ENCODE data around the gene STK39.

Gene STK39

DNA sequence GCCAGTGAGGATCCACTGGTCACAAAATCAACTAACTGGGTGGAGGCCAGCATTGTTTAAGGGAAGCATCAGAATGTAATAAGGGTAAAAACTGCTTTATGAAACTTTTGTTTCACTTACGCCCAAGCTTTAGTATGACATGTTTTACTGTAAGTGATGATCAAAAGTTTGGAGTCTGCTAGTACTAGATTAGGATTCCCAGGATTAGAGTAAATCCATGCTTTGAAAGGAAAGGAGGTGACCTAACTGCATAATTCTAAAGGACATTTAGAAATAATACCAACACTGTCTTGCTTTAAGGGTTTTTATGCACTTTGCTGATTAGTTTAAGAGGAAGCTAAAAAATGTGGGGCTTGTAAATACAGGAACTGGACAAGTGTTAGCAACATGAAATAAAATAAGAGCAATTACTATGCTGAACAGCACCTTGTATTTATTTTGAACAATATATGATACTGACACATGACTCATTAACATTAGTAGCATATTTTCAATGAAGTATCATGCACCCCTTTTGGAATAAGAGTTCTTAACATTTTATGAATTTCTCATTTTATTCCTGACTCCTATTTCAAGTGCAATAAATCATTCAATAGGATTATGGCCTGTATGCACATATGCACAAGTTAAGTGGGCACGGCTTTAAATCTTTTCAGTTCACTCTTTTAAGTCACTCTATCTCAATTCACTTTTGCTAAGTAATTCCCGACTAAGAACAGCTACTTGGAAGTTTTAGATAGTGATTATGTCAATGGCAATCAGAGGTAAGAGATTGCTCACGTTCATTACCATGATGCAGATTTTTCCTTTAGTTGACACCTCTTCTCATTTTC is 62.5 kb downstream of the STK39 start:
- DNase-seq (ENCODE audit: low read depth in 2 of 2): no peak

DNA sequence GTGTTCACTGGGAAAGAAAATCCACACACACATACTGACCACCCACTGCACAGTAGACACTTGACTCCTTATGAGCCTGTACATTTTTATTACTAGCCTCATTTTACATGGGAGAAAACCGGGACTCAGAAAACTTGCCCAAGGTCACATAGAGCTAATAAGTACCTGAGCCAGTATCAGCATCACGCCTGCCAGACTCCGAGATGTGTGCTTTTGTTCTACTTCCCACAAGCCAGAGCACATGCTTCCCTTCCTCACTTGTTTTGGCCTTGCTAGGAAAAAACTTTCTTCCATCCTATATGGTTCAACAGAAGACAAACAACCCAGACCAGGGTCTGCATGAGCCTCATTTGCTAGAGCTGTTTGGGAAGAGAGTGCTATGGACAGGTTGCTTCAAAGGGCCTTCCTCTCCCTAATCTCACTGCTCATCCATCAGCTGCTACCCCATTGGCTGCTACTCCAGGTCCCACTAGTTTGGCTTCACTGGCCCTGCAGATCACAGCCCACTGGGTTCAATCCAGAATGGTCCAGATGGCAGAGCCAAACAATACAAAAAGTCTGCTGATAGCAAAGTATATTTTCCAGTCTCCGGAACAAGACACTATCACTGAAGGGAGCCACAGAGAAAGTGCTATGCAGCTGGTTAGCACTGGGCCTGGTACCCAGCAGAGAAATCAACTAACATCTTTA is 63.9 kb downstream of the STK39 start:
- DNase-seq (ENCODE audit: low read depth in 2 of 2): no peak

DNA sequence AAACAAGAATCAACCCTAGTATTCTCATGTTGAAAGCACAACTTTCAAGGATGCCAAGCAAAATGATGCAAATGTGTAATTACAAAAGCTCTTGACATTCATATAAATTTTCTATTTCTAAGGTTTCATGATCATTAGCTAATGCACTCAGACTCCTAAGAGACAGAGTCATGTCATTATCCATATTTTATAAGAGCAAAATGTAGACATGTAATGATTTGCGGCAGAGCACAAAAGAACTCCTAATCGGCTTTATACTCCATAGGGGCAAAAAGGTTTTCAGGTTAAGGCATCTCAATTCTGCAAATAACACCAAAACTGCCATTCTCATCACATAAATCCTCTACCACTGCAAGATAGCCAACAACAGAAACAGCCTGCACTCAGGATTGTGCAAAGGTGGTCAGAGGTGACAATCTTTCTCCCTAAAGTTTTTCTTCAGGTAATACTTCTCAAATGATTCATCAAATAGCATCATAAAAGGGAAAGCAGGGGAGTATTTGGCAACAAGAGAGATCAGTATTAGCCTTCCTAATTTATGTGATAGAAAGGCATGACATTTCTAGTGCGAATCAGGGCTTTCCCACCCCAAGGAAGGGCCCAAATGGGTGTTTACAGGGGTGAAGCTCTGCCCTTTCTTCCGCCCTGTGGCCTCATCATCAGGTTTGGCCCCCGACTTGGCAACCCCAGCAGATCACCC is 64.7 kb downstream of the STK39 start:
- DNase-seq (ENCODE audit: low read depth in 2 of 2): no peak

DNA sequence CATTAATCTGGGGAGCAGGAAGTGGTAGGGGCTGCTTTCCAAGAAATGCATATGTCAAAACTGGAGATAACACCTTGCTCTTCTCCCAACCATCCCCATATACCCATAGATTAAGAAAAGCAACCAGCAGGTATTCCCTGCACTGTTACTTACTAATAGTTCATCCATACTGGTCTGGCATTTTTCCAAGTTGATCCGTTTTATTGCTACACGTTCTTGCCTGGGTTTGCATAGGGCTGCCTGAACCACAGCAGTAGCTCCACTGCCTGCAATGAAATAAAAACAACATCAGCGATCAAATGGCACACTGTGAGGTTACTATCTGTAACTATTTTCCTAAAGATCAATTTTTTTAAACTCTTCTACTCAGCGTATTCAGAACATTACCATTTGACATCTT is 65.6 kb downstream of the STK39 start:
- DNase-seq (ENCODE audit: low read depth in 2 of 2): no peak

DNA sequence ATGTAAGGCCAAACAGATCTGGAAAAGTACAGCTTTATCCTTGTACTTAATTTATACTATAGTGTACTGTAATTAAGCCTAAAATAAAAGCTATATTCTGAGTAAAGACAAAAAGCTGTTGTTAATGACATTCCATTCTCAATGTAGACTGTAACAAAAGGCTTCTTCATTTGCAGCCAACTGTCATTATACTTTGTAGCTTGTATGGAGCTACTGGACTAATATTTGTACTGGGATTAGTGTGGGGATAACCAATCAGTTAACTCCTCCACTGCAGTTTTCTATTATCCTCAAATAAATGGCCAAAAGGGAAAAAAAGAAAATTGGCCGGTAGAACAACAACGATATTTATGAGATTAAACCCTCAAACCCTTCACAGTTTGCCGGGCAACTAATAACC is 66.5 kb downstream of the STK39 start:
- no peak for DNase-seq (ENCODE audit: low read depth in 2 of 2)

DNA sequence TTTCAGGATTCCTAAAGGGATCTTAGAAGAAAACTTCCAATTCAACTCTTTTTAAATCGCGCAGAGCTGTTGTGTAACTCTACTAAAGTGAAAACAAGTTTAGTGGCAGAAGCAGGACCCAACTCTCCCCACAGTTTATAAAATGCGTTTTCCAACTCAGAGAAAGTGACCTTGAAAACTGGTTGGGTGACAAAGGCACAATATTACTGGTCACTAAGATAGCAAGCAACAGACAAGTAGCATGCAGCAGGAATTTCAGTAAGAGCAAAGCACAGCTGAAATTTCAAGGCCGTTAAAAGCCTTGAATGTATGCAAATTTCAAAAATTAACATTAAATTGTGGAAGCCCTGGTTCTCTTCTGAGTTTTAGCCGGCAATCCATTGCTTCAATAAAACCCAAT is 66.9 kb downstream of the STK39 start:
- no peak for DNase-seq (ENCODE audit: low read depth in 2 of 2)

DNA sequence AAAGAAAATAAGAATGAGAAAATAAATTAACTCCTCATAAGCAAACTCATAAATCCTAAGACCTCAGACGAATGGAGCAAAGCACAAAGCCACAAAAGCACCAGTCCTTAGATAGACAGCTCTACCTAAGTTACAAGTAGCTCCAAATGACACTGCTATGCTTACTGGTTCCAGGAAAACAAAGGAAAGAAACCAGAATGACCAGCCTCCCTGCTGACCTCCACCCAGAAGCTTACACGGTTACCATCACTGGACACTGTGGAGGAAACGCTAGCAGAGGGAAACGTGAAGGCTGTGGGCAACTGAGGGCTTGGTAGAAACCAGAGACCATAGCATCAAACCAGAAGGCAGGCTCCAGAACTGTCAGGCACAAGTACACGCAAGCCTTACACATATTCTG is 67.8 kb downstream of the STK39 start:
- DNase-seq (ENCODE audit: low read depth in 2 of 2): no peak

DNA sequence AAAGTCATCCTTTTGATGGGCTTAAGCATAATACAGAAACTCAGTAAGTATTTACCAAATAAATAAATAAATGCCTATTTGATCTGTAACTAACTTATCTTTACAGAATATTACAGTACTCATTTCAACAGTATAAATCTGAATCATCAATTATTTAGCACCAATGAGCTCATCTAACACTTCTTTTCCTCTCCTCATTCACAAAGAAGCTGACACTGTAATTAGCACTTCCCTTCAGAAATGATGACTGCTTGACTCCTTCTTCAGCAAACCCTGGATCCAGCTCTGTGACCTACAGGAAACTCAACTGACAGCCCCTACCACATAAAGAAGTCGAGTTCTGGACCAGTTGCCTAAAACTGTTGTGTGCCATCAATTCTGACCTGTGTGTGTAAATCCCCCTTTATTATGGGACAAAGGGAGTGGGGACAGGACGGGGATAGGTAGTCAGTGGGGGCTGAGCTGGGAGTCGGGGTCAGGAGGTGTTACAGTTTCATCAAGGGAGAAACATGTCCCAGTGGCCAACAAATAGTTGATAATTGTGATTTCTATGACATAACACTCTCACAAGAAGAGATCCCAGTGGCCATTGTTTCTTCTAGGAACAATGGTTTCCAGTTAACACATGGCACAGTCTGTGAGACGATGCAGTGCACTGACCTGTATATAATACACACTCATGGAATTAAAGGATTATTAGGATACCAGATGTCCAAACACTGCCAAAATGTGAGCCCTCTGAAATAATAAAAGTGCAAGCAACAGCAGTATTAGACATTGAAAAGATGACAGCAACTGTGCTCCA is 68.7 kb downstream of the STK39 start:
- no peak for DNase-seq (ENCODE audit: low read depth in 2 of 2)

DNA sequence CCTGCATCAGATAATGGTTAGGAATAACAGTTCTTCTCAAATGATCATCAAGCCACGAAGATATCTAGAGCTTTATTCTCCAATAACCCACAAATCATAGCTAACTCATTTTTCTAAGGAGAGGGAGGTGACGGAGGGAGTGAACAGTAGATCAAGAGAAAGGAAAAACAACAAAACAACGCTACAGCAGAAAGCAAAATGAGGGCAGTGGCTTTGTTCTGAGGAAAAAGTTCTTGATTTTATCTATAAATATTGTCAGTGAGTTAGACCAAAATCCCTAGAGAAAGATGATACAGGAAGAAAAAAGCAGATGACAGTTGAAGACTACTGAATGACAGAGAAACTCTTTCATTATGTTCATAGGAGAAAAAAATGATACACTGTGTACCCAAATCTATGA is 71.0 kb downstream of the STK39 start:
- no peak for DNase-seq (ENCODE audit: low read depth in 2 of 2)

DNA sequence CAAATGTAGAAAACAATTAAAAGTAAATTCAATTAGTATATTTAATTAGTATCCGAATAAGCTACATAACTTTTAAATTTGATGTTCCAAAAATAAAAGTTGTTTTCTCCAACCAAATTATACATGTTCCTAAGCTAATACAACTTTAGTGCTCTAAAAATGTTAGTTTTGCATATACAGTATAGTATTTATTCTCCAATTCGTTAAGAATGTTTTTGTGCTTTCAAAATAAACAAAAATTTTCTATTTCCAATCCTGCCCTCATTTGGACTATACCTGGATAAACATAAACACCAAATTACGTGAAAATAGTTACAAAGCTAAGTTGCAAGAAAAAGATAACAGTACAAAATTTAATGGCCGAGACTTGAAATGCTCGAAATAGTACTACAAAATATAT is 71.9 kb downstream of the STK39 start:
- no peak for DNase-seq (ENCODE audit: low read depth in 2 of 2)

DNA sequence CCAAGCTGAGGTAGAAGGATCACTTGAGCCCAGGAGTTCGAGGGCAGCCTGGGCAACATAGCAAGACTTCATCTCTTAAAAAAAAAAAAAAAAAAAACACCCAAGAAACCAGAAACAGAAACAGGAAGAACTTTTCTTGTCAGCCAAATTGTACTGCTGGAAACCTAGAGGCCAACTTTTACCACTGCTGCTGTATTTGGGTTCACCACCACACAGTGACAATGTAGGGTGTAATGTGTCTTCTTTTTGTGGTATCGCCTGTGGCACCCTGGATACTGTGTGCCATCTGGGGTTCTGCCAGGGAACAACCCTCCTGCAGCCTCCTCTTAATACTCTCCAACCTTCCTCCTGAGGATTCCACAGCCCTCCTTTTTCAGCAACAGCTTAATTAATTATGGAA is 72.6 kb downstream of the STK39 start:
- no peak for DNase-seq (ENCODE audit: low read depth in 2 of 2)

DNA sequence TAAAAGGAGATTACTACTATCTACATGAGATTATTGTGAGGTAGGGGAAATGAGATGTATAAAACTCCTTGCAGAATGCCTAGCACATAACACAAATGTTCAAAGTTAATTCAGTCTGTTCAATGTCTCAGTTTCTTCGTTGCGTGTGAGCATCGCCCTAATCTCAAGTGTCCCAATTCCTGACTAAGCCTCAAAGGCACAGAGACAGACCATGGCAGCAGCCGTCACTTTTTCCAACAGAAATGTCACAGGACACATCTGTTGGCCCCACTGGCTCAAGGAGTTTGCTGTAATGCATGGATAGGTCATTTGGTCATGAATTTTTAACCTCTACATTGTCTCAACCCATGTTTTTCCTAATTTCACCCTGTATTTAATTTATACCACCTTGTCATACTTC is 75.3 kb downstream of the STK39 start:
- DNase-seq (ENCODE audit: low read depth in 2 of 2): no peak

DNA sequence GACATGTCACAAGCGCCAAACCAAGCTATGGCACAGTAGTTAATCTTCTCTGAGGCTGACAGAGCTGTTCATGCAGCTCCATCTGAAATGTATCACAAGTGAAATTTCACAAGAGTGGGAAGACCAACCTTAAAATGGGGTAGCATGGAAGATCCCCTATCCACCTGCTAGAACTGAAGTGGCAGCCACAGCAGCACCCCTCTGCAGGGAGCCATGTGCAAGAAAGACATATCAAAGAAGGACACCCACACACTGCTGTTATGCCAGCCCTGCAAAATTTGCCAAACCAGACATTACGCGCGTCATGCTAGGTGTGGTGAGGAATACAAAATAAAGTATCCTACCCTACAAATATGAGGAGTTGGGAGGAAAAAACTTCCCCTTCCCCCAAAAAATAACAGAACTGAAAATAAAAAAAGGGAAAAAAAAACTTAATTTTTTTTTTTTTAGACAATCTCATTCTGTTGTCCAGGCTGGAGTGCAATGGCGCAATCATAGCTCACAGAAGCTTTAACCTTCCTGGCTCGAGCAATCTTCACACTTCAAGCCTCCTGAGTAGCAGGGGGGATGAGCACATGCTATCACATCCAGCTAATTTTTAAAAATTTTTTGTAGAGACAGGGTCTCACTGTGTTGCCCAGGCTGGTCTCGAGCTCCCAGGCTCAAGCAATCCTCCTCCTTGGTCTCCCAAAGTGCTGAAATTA is 76.2 kb downstream of the STK39 start:
- no peak for DNase-seq (ENCODE audit: low read depth in 2 of 2)

DNA sequence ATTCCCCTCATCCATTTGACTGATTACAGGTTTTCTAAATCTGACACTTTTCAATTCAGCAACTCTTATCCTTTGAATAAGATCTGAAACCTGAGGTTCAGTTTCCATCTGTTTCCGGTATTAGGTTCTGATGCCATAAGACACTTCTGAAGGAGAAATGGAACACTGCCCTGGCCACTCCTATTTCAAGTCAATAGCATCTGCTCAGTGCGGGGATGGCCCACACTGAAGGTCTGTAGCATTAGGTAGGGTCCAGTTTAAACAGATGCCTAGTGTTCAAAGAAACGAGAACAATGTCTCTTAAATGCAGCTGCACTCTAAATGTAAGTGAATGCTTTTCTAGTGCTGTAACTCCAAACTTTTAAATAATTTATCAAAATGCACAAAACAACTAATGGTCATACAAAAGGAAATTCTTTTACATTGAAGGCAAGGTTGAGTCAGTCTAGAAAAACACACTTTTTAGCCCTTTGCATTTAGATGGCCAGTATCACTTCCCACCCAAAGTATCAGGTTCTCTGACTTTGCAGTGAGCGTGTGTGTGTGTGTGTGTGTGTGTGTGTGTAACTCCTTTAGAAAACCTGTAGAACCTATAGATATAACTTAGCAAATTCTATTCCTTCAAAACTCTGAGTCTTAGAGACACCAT is 78.2 kb downstream of the STK39 start:
- no peak for DNase-seq (ENCODE audit: low read depth in 2 of 2)

DNA sequence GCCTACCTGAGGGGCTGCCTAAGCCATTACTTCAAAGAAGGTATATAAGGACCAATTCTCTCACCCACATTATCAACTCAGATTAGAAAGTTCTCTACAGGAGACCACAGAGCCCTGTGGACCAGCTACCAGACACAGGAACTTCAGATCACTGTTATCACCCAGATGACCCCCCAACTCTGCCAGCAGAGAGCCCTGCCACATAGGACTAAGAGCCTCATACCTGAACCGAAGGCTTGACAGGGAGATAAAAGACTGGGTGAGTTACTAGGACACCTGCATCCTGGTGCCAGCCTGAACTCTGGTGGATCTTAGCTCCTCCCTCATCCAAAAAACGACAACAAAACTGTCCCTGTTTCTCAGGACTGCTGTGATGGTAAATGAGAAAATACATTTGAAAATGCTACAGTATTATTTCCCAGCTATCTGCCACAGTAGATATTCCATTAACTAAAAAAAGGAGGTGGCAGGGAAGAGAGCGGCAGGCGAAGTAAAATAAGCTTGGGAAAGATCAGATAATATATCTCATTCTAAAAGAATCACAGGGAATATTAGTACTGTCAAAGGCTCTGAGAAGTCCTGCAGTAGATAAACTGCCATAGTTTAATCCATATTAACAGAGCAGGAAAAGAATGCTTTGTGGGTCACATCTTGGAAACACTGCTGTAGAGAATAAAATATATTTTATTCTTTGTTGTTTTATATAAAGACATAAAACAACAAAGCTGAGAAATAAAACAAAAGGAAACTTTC is 79.7 kb downstream of the STK39 start:
- DNase-seq (ENCODE audit: low read depth in 2 of 2): no peak

DNA sequence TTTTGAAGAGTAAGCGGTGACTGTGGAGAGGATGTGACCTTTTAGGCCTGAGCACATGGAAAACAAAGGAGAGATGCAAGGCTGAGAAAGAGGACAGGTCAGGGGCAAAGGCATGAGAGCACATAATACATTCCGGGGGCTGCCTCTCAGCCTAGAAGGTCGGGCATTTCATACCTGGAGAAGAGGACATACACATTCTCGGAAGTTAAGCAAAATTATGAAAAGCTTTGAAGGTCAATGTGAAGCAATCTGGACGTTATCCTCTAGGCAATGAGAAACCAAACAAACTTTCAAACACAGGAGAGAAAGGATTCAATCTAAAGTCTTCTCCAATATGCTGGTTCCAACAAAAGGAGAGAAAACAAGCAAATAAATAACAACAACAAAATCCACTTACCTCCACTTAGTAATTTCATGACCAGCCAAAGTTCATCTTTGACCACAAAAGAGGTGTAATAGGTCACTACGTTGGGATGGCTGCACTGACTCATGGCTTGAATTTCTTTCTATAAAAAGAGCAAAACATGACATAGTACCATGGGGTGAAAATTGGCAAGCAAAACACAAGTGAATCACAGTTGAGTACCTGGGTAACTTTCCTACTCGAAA is 80.4 kb downstream of the STK39 start:
- DNase-seq (ENCODE audit: low read depth in 2 of 2): no peak

DNA sequence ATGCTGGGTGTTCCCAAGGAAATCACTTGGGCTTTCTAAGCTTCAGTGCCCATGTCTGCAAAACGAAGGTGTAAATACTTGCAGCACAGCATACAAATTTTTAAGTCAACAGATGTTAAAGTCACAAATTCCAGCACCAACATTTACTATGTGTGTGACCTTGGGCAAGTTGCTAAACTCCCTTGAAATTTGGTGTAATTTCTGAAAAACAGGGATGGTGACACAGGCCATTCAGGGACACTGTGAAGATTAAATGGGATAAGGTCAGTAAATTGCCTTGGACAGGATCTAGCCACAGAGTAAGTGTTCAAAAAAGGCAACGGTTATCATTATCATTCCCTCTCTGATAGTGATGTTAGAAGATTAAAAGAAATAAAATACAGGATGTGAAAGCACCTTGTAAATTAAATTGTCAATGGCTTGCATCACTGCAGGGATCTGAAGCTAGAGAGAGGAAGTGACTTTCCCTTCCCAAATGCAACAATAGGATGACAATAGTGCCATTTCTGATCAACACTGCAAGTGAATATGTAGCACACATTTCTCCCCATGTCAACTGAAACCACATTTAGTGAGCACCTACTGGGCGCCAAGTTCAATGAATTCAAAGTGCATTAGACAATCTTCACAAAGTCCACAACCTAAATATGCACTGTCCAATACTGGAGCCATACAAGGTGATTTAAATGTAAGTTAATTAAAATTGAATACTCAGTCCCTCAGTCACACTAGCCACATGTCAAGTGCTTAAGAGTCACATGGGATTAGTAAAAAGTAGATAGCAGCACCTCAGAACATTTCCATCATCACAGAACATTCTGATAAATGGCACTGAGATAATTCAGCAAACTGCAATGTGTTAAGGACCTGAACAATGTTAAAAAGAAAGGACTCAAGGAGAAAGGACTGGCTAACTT is 81.2 kb downstream of the STK39 start:
- DNase-seq (ENCODE audit: low read depth in 2 of 2): no peak

DNA sequence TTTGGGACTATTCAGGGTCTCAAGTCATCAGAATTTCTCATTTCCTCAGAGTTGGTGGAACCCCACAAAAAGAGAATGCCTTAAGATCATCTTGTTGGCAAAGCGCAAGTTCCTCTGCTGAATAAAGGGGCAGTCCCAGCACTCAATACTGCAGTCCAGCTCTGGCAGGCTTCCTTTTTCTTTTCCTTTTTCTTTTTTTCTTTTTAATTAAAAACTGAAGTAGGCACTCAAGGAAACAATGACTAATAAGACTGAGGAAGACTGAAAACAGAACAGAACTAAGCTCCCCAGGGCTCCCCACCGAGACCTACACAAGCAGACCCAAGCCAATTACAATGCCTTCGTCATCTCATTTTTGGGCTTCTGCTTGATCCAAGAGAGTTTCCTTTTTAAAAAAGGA is 82.0 kb downstream of the STK39 start:
- no peak for DNase-seq (ENCODE audit: low read depth in 2 of 2)

DNA sequence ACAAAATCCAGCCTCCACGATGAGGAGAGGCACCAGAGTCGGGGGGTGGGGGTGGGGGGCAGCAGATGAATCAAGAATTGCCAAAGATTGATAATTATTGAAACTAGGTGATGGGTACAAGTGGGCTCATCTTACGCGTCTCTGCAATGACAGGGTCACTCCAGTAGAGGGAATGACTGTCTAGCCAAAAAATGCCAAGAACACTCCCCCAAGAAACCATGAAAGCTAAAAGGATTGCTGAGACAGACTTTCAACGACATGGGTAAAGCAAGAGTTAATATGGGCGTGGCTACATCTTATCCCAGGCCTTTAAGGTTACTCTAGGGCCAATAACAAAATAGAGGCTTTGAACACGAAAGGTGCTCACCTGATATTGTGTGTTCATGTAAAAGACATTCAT is 86.5 kb downstream of the STK39 start:
- no peak for DNase-seq (ENCODE audit: low read depth in 2 of 2)
